ENCODE measurements around the gene UQCC2.

UQCC2 gene

GRCh38 chr6:33725222-33725621, 13.7 kb upstream of the UQCC2 start:
- no peak for DNase-seq

- DNase-seq, result no peak
Observed at GRCh38 chr6:33724102-33725023, 12.9 kb upstream of the UQCC2 start.

DNA sequence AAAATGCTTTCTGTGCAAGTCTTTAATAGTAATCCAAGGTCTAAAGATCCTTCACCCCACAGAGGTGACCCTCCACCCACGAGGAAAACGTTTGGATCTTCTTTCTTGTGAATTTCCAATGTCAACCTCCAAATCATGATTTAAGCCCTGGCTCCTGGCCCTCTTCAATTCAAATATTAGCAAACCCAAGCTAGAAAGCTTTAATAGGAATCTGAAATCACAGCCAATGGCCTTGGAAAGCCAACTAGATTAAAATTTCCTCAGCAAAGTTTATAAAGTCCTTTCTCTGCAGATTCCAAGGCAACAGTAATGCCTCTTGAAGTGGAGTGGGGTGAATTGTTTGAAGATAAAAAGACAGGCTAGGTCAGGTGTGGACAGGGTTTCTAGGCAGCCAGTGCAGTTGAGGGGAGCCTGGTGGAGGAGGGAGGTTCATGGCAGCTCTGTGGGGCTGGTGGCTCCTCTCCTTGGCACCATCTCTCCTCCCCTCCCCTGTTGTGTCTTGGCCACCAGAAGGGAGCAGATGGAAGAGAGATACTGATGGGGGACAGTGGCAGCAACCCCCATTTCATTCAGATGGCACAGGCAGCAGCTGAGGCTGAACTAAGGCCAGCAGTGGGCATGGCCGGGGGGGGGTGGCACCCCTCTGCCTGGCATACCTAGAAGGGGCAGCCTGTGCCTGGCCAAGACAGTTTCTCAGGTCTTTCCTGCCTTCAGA, 12.0 kb upstream of the UQCC2 start:
- no peak for DNase-seq

DNA sequence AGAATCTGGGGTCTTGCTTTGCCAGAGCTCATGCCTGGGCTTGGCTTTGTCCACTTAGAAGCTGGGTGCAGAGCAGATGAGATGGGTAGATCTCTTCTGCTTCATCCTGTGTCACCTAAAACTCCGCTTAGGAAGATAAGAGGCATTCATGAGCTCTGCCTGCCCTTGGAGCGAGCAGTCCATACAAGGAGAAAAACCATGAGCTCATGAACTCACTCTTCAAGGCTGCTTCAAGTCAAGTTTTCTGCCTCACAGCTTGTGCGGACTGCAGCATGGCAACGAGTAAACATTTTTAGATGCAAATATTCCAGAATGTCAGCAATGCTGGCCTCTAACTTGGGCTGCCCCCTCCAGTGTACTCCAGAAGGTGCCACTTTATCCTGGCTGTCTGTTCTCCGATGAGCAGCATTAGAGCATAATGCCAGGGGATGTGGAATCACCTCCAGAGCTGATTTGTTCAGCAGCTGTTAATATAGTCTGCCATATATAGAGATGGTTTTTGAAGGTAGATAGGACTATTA, 10.7 kb upstream of the UQCC2 start:
- DNase-seq, result no peak

DNA sequence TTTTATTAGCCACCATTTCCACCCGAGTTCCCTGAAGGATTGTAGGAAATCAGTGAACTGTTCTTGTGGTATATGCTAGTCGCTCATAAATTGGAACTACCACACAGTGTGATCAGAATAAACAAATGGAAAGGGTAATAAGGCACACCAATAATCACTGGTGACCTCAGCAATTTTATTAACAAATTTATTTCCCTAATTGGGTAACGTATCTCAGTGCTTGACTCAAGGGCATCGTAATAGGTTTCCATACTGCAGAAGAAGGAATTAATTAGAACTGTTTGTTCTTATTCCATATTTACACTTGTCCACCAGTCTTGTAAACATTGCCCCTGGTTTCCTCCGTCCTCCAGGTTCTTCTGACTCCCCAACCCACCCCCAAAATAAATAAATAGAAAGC, 10.0 kb upstream of the UQCC2 start:
- no peak for DNase-seq

GRCh38 chr6:33720998-33721397, 9.5 kb upstream of the UQCC2 start:
- no peak for DNase-seq

GRCh38 chr6:33719326-33719987, 8.0 kb upstream of the UQCC2 start:
- no peak for DNase-seq

DNA sequence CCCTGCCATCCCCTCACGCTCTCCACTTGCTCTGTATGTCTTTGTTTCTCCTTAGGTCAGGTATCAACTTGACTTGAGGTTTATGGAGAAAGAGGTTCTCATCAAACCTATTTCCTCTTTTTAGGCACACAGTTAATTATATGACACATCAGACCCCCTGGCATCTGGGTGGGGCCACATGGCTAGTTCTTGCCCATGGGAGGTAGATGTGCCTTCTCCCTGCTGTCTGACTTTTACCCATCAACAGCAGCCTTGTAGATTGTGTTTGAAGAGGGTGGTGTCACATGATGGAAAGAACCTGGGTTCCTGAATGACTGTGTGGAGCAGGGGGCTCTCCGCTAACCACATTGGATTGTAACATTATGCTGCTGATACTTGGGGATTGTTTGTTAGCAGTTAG, 7.2 kb upstream of the UQCC2 start:
- no peak for DNase-seq

GRCh38 chr6:33717934-33718455, 6.5 kb upstream of the UQCC2 start:
- no peak for DNase-seq

GRCh38 chr6:33716890-33717632, 5.6 kb upstream of the UQCC2 start:
- DNase-seq, result no peak

GRCh38 chr6:33716379-33716778, 4.9 kb upstream of the UQCC2 start:
- no peak for DNase-seq

- DNase-seq, result no peak
Observed at GRCh38 chr6:33714385-33715040, 3.0 kb upstream of the UQCC2 start.

DNA sequence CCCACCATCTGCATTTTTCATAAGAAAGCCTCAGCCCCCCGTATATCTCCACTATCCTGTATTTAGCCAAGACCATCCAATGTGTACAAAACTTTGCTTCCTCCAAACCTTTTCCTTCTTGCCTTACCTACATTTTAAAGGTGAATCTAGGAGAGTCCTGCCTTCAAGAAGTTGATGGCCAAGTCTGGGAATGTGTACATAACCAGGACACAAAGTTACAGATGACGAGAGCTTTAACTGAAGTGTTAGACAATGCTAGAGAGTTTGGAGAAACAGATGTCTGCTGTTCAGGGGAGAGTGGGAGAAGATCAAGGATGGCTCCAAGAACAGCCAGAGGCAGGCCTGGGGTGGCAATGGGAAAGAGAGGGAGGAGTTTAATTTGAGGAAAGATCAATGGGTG, 2.3 kb upstream of the UQCC2 start:
- no peak for DNase-seq

GRCh38 chr6:33712914-33713313, 1.4 kb upstream of the UQCC2 start:
- no peak for DNase-seq

DNA sequence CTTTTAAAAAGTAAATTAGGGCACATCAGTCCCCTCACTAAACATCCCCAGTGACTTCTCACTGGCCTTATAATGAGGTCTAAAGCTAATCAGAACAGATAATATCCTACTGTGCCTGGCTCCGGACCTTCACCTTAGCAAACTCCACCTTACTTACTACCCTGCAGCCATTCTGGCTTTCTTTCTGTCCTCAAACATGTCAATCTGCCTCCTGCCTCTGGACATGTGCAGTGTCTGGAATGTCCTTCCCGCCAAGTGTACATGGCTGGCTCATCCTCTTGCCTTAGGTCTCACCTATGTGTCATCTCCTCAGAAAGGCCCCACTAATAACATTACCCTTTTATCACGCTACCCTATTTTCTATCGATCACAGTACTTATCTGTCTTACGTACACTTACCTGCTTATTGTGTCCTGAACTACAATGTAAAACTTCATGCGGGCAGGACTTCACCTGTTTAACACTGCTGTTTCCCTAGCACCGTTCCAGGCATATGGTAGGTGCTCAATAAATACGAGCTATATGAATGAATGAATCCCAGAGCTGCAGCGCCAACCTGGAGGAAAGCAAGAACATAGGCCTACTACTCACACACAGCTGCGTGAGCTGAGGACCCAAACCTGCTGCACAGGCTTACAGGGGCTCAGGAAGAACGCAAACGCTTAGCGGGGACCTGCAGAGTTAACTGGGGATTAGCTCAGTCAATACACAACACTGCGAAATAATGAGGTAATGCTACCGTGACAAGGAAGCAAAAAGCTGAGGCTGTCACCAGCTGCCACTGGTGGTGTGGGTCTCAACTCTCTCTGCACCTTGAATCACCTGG, 991 bp downstream of the UQCC2 start:
- no peak for DNase-seq

GRCh38 chr6:33709605-33710295, 1.8 kb downstream of the UQCC2 start:
- no peak for DNase-seq

DNA sequence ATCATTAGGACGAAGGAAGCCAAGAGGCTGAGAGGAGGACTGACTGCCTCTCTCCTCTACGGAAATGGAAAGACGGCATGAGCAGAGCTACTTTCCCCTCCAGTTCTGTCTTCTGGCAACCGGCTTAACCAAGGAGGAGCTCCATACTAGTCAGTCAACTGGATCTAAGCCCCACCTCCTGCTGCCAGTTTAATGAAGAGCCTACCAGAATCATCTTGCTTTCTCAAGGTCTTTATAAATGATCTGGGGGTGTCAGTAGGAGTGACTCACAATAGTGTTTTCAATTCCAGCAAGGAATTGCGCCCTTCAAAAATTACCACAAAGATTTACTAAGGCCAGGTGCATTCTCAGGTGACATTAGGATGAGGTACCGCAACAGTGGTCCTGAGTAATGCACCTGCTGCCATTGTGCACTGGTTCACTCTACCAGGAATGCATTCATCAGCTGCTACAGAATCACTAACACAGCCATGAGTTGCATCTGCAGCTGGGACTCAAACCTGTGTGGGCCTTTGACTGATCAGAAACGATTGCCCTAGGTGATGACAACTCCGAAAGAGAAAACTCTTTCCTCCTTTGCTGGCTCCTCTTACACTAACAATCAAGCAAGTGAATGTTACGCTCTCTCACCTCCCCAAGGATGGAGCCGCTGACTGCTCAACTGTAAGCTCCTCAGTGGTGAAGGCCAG, 2.8 kb downstream of the UQCC2 start:
- DNase-seq, result no peak

DNA sequence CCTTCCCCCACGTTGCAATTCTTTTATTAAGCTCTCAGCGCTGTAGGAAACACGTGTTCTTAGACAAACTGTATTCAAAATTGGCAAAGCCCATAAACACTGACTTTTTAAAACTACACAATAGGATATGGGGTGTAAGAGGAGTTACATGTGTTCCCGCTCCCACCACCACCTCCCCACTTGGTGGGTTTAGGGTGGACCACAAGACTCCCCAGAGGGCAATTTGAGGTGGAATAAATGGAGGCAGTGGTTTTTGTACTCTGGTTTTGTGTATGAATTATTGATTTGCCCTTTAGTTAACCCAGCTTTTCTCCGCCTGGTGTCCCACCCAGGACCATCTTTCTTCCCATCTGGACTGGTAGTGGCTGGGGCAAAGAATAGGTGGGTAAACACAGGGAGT, 3.7 kb downstream of the UQCC2 start:
- DNase-seq, result no peak

DNA sequence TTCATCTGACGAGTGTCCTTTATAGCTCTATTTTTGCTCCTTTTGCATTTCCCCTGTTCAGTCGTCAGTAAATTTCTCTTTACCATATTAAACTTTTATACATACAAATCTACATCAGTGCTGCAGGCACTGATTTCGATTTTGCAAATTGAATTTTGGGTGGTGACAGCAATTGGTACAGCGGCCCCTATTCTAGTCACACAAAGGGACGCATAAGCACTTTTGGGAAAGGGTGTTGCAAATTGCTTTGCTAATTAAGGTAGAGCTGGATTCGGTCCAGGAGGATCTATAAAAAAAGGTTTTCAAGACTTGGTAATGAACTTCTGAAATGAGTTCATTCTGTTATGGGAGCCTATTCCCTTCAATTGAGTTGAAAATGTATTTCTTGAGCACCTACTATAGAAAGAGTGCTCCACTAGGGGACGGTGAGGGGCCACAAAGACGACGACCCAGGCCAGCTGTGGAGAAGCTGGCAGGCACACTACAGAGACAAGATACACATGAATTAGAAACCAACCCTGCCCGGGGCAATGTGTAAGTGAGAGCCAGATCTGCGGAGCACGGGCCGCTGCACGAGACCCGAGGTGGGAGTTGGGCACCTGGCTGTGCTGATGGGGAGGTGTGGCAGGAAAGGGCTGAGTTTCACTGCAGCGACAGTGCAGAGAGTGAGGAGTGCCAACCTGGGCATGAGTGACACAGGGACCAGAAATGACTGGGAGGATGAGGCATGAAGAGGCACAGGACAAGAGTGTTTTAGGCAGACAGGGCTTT, 5.4 kb downstream of the UQCC2 start:
- no peak for DNase-seq

Measured in CD4-positive, alpha-beta T cell treated with Interleukin-15 for 1 hour (primary cell).